Measurements from ENCODE around the gene ZNF280B. TPM values are rescaled to one million over a fixed set of nuclear protein-coding genes. Genes with fewer than 3 reads are reported as not detected.

The ZNF280B gene
- total RNA-seq, 1 experiment from 2014 or later = 8.2 TPM

DNA sequence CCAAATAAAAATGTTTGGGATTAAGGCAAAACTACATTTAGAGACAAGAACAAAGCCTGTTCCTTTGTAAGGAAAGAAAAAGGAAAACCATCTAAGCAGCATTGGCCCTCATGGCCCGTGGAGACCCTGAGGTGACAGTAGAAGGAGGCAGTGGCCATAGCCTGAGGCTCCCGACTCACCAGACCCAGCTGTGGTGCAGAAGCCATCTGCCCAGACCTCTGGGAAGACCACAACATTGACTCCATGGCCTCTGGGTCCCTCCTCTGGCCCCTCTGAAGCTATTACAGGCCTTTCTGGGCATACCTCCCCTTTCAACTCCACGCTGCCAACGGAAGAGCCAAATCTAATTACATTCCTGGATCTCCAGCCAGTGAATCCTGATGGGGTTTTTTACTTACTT, 44.1 kb upstream of the ZNF280B start:
- H2BK5ac ChIP-seq (ENCODE audit: insufficient read length, low read length) = no peak overlapping the region
- no peak overlapping the region for H3K4me3 Mint-ChIP-seq
- H3K4me1 ChIP-seq (ENCODE audit: insufficient read depth, low read length) = no peaks in the 10 kb centered on the region
- no peak overlapping the region for H2BK15ac ChIP-seq (ENCODE audit: low read depth, low read length)
- H3K23ac ChIP-seq (ENCODE audit: insufficient read length, low read depth, low read length) = no peak overlapping the region
- H3K9ac ChIP-seq (ENCODE audit: extremely low read depth, insufficient read length, low read length) = no peak overlapping the region
- H2AK5ac ChIP-seq (ENCODE audit: insufficient read length, low read length) = no peak overlapping the region
- H3K79me2 ChIP-seq (ENCODE audit: insufficient read depth, low read length) = no peaks in the 10 kb centered on the region
- DNase-seq = peak; percentile 76
- H3K4ac ChIP-seq (ENCODE audit: low read depth, low read length) = no peak overlapping the region
- H3K4me2 ChIP-seq (ENCODE audit: insufficient read depth, insufficient read length, low read length) = no peak overlapping the region
- no peaks in the 10 kb centered on the region for H3K79me1 ChIP-seq (ENCODE audit: insufficient read depth, low read depth, low read length, poor library complexity, severe bottlenecking)
- no peak overlapping the region for H3K14ac ChIP-seq (ENCODE audit: insufficient read depth, low read length)
- no CpG with 5 or more reads among the region's 4 CpGs for WGBS (ENCODE audit: extremely low coverage, insufficient read length, low lambda C conversion rate)
- H4K8ac ChIP-seq (replicated peaks; ENCODE audit: insufficient read length, low read depth, low read length) = no peak overlapping the region
- no peaks in the 10 kb centered on the region for H4K20me1 ChIP-seq (ENCODE audit: control insufficient read depth, insufficient read depth, insufficient read length)
- H2BK12ac ChIP-seq (ENCODE audit: insufficient read length, low read depth, low read length) = no peak overlapping the region
- no peaks in the 10 kb centered on the region for H3K23me2 ChIP-seq (ENCODE audit: insufficient read length, low read depth, low read length, poor library complexity, severe bottlenecking)
- H4K91ac ChIP-seq (ENCODE audit: insufficient read length, low read depth, low read length) = no peak overlapping the region
- peaks cover 6% of the 10 kb centered on the region in 2 experiments; a peak in 4 of 5 replicates for H3K9me3 Mint-ChIP-seq
- peaks cover 95% of the 10 kb centered on the region for H3K27me3 Mint-ChIP-seq (ENCODE audit: low read depth)
- H3K27ac Mint-ChIP-seq = no peak overlapping the region; a peak in 1 of 7 replicates
- no peak overlapping the region for H2AFZ ChIP-seq (ENCODE audit: low read length)
- no peak overlapping the region for H2BK20ac ChIP-seq (ENCODE audit: low read depth, low read length, poor library complexity, severe bottlenecking)
- no peak overlapping the region for H3K56ac ChIP-seq (ENCODE audit: insufficient read length, low read depth, low read length)
- peak; percentile 62 for TF ChIP-seq CTCF (conservative IDR thresholded peaks at IDR 0.05)
- H2BK120ac ChIP-seq (ENCODE audit: low read depth, low read length, poor library complexity, severe bottlenecking) = no peak overlapping the region
- no peaks in the 10 kb centered on the region for H3K9me3 ChIP-seq (ENCODE audit: control insufficient read depth, low read depth, low read length)
- no peaks in the 10 kb centered on the region for H3K4me1 Mint-ChIP-seq
- no peak overlapping the region for H3K18ac ChIP-seq (ENCODE audit: insufficient read length, low read depth, low read length)
- H3K27me3 ChIP-seq (ENCODE audit: insufficient read depth, low read length) = peaks cover 38% of the 10 kb centered on the region; the same call in 1 of the 2 replicates
- H3T11ph ChIP-seq (ENCODE audit: low read length) = no peak overlapping the region
- no peaks in the 10 kb centered on the region; a peak in 1 of 7 replicates for H3K36me3 Mint-ChIP-seq (ENCODE audit: insufficient read depth in 1 of 3, low read depth in 3 of 3)
- H3K27ac ChIP-seq (ENCODE audit: insufficient read length, low read depth, low read length) = no peak overlapping the region
- H4K5ac ChIP-seq (ENCODE audit: insufficient read length, low read depth, low read length) = no peak overlapping the region
